Neural cell (in vitro differentiated cells): ENCODE measurements around the gene HMX1.

Experiments used
- CTCF ChIP-seq: fragments of 450-650 bp; IDR thresholded peaks from 2 replicates; pipeline ENCODE4 v1.5.1; 2014; ENCODE audit warnings: antibody characterized with exemption, mild to moderate bottlenecking, moderate library complexity; ENCODE audit not compliant: poor library complexity, severe bottlenecking
- EP300 ChIP-seq: fragments of 450-650 bp; conservative IDR thresholded peaks from 2 replicates; pipeline ENCODE4 v1.6.1; 2014; ENCODE audit warnings: antibody characterized with exemption, mild to moderate bottlenecking, moderate library complexity; ENCODE audit not compliant: poor library complexity, severe bottlenecking
- EZH2 ChIP-seq: fragments of 200-600, 300-800 bp; shearing (Covaris generic), sonication (generic); IDR thresholded peaks from 2 replicates; pipeline ENCODE4 v1.6.1; 2014; ENCODE audit warnings: antibody characterized with exemption, low read length, borderline replicate concordance, mild to moderate bottlenecking; ENCODE audit not compliant: insufficient read depth, poor library complexity, severe bottlenecking
- POLR2AphosphoS5 ChIP-seq: IDR thresholded peaks from 2 replicates; pipeline ENCODE4 v1.6.1; 2012
- RAD21 ChIP-seq: fragments of 450-650 bp; conservative IDR thresholded peaks from 2 replicates; pipeline ENCODE4 v1.6.1; 2014; ENCODE audit warnings: antibody characterized with exemption, mild to moderate bottlenecking, moderate library complexity
- REST ChIP-seq: IDR thresholded peaks from 2 replicates; pipeline ENCODE4 v1.6.1; 2012; ENCODE audit warnings: borderline replicate concordance

- TF ChIP-seq CTCF, result no peak
- no peak for TF ChIP-seq EP300
- no peak for TF ChIP-seq REST
- peak; percentile 89 for TF ChIP-seq EZH2
- TF ChIP-seq POLR2AphosphoS5, result no peak
- no peak for TF ChIP-seq RAD21
These were observed 1.0 kb upstream of the HMX1 start for GRCh38 chr4:8872402-8873291.
